IMR-90 (cell line): ENCODE data around the gene EPHX1.

Experiments
- BHLHE40 ChIP-seq: fragments of 150-350 bp; IDR thresholded peaks from 2 replicates; pipeline ENCODE4 v1.6.1; 2016; ENCODE audit warnings: mild to moderate bottlenecking, low read depth, low read length
- CEBPB ChIP-seq: IDR thresholded peaks from 2 replicates; pipeline ENCODE4 v1.6.1; 2012; ENCODE audit warnings: low read depth, low read length, improper control_type of control experiment
- CHD1 ChIP-seq: IDR thresholded peaks from 2 replicates; pipeline ENCODE4 v1.6.1; 2012; ENCODE audit warnings: low read depth, low read length, improper control_type of control experiment
- CTCF ChIP-seq: conservative IDR thresholded peaks from 2 replicates; pipeline ENCODE4 v1.5.1; 2012; ENCODE audit warnings: mild to moderate bottlenecking, low read depth, low read length, improper control_type of control experiment
- MAFK ChIP-seq: IDR thresholded peaks from 2 replicates; pipeline ENCODE4 v1.6.1; 2012; ENCODE audit warnings: low read depth, low read length, improper control_type of control experiment
- MAZ ChIP-seq: IDR thresholded peaks from 2 replicates; pipeline ENCODE4 v1.6.1; 2012; ENCODE audit warnings: low read depth, mild to moderate bottlenecking, low read length, improper control_type of control experiment, moderate library complexity, borderline replicate concordance
- POLR2A ChIP-seq: IDR thresholded peaks from 2 replicates; pipeline ENCODE4 v1.6.1; 2012; ENCODE audit warnings: mild to moderate bottlenecking, low read depth, low read length
- RAD21 ChIP-seq: IDR thresholded peaks from 2 replicates; pipeline ENCODE4 v1.6.1; 2012; ENCODE audit warnings: low read length, improper control_type of control experiment
- RCOR1 ChIP-seq: IDR thresholded peaks from 2 replicates; pipeline ENCODE4 v1.6.1; 2012; ENCODE audit warnings: mild to moderate bottlenecking, low read length, improper control_type of control experiment; ENCODE audit not compliant: insufficient replicate concordance
- RFX5 ChIP-seq: IDR thresholded peaks from 2 replicates; pipeline ENCODE4 v1.8.0; 2012; ENCODE audit warnings: low read depth, mild to moderate bottlenecking, low read length, moderate library complexity
- SMC3 ChIP-seq: fragments of 150-350 bp; IDR thresholded peaks from 2 replicates; pipeline ENCODE4 v1.6.1; 2016; ENCODE audit warnings: low read depth, mild to moderate bottlenecking, antibody characterized with exemption, low read length, moderate library complexity
- USF2 ChIP-seq: fragments of 150-350 bp; IDR thresholded peaks from 2 replicates; pipeline ENCODE4 v1.6.1; 2017; ENCODE audit warnings: mild to moderate bottlenecking, antibody characterized with exemption, low read length, low read depth

GRCh38 chr1:225882694-225883615, 73.0 kb downstream of the EPHX1 start:
- TF ChIP-seq CTCF: no peak
- TF ChIP-seq POLR2A: no peak
- TF ChIP-seq CHD1: no peak
- TF ChIP-seq BHLHE40: no peak
- TF ChIP-seq CEBPB: no peak
- no peak for TF ChIP-seq RAD21
- TF ChIP-seq SMC3: no peak
- TF ChIP-seq USF2: no peak
- no peak for TF ChIP-seq MAFK
- TF ChIP-seq MAZ: no peak
- no peak for TF ChIP-seq RFX5
- no peak for TF ChIP-seq RCOR1
